Measurements from ENCODE around the gene KRTAP20-4.

GRCh38 chr21:30623362-30623761 lies 2.9 kb downstream of the KRTAP20-4 start:
- TF ChIP-seq MAX (IDR thresholded peaks at IDR 0.05), result no peak
- TF ChIP-seq CEBPB (IDR thresholded peaks at IDR 0.05), result no peak
- TF ChIP-seq EP300 (IDR thresholded peaks at IDR 0.05; ENCODE audit: borderline replicate concordance), result no peak
- TF ChIP-seq REST (IDR thresholded peaks at IDR 0.05; ENCODE audit: low read depth), result no peak
- TF ChIP-seq YY1 (IDR thresholded peaks at IDR 0.05; ENCODE audit: low read depth), result no peak
- no peak for TF ChIP-seq CREB1 (IDR thresholded peaks at IDR 0.05; ENCODE audit: low read depth)
- TF ChIP-seq ZBTB7A (IDR thresholded peaks at IDR 0.05; ENCODE audit: low read depth), result no peak
- no peak for TF ChIP-seq TCF12 (IDR thresholded peaks at IDR 0.05; ENCODE audit: low read depth)
- no peak for TF ChIP-seq NFIC (IDR thresholded peaks at IDR 0.05)

Data from Ishikawa (cell line).